ENCODE results near the gene XAGE5.
"Not testable (repeated sequence)": the region's sequence is repeated elsewhere in the genome, so short reads cannot be mapped to it uniquely, and the experiment has no call there.

The XAGE5 gene

GRCh38 chrX:52830551-52830950 lies 19.5 kb downstream of the XAGE5 start:
- TF ChIP-seq ZNF274 (IDR thresholded peaks at IDR 0.05; ENCODE audit: low read depth, low read length) (no peak), YY1 (IDR thresholded peaks at IDR 0.05; ENCODE audit: insufficient read depth, insufficient read length) (no peak), SUZ12 (IDR thresholded peaks at IDR 0.05; ENCODE audit: extremely low read depth, insufficient read depth, insufficient read length) (no peak)

DNA sequence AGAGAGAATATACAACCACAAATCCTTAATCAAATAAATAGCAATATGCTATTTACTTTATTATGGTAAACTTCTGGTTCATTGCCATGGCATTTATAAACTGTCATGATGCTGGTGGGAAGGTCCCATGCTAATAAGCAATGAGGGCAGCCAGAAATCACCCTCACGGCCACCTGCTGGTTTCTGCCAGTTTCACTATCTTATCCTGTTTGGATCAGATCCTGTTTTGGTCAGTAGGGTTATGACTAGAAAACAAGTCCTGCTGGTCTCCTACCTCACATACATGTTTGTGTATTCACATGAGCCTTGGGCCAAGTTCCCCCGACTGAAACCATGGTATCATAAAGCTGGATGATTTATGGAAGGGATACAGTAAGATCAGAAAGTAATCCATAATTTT lies 28.1 kb downstream of the XAGE5 start:
- no peaks in the 10 kb centered on the region for H3K36me3 ChIP-seq (ENCODE audit: insufficient read depth, insufficient read length, low read length)
- H3K27me3 ChIP-seq (ENCODE audit: insufficient read depth, insufficient read length), result no peaks in the 10 kb centered on the region
- no peak for DNase-seq (ENCODE audit: low read depth, low spot score)
- TF ChIP-seq YY1 (IDR thresholded peaks at IDR 0.05; ENCODE audit: insufficient read depth, insufficient read length) (no peak), ZNF274 (IDR thresholded peaks at IDR 0.05; ENCODE audit: low read depth, low read length) (no peak), SUZ12 (IDR thresholded peaks at IDR 0.05; ENCODE audit: extremely low read depth, insufficient read depth, insufficient read length) (no peak)
- H3K4me3 ChIP-seq (ENCODE audit: insufficient read length, low read depth), result no peak overlapping the region
- H3K9me3 ChIP-seq (ENCODE audit: insufficient read depth, low read length), result no peaks in the 10 kb centered on the region
- no peaks in the 10 kb centered on the region for H3K4me1 ChIP-seq (ENCODE audit: insufficient read depth, insufficient read length)
- no peak overlapping the region for H3K9ac ChIP-seq (ENCODE audit: insufficient read length, low read depth)

More at GRCh38 chrX:52830551-52830950, 19.5 kb downstream of the XAGE5 start:
- H3K9ac ChIP-seq (ENCODE audit: insufficient read length, low read depth), result no peak overlapping the region
- H3K9me3 ChIP-seq (ENCODE audit: insufficient read depth, low read length), result peaks cover 5% of the 10 kb centered on the region; the same call in 1 of the 2 replicates
- DNase-seq (ENCODE audit: low read depth, low spot score), result no peak
- H3K27me3 ChIP-seq (ENCODE audit: insufficient read depth, insufficient read length), result no peaks in the 10 kb centered on the region
- H3K36me3 ChIP-seq (ENCODE audit: insufficient read depth, insufficient read length, low read length), result no peaks in the 10 kb centered on the region
- H3K4me1 ChIP-seq (ENCODE audit: insufficient read depth, insufficient read length), result no peaks in the 10 kb centered on the region
- no peak overlapping the region for H3K4me3 ChIP-seq (ENCODE audit: insufficient read length, low read depth)

GRCh38 chrX:52843619-52844018 lies 32.5 kb downstream of the XAGE5 start:
- not testable (repeated sequence) for DNase-seq (ENCODE audit: low read depth, low spot score); H3K36me3 ChIP-seq (ENCODE audit: insufficient read depth, insufficient read length, low read length)

GRCh38 chrX:52852110-52852860 lies 41.2 kb downstream of the XAGE5 start:
- Histone ChIP-seq H3K4me3 (ENCODE audit: insufficient read length, low read depth) (no peak overlapping the region), H3K36me3 (ENCODE audit: insufficient read depth, insufficient read length, low read length) (no peaks in the 10 kb centered on the region), H3K4me1 (ENCODE audit: insufficient read depth, insufficient read length) (no peaks in the 10 kb centered on the region), H3K27me3 (ENCODE audit: insufficient read depth, insufficient read length) (no peaks in the 10 kb centered on the region), H3K9me3 (ENCODE audit: insufficient read depth, low read length) (peaks cover 10% of the 10 kb centered on the region; the same call in 1 of the 2 replicates), H3K9ac (ENCODE audit: insufficient read length, low read depth) (no peak overlapping the region)
- TF ChIP-seq YY1 (IDR thresholded peaks at IDR 0.05; ENCODE audit: insufficient read depth, insufficient read length) (no peak), SUZ12 (IDR thresholded peaks at IDR 0.05; ENCODE audit: extremely low read depth, insufficient read depth, insufficient read length) (no peak), ZNF274 (IDR thresholded peaks at IDR 0.05; ENCODE audit: low read depth, low read length) (no peak)
- no peak for DNase-seq (ENCODE audit: low read depth, low spot score)

More at GRCh38 chrX:52843619-52844018, 32.5 kb downstream of the XAGE5 start:
- not testable (repeated sequence) for H3K9me3 ChIP-seq (ENCODE audit: insufficient read depth, low read length); H3K9ac ChIP-seq (ENCODE audit: insufficient read length, low read depth); H3K4me1 ChIP-seq (ENCODE audit: insufficient read depth, insufficient read length); H3K4me3 ChIP-seq (ENCODE audit: insufficient read length, low read depth); H3K27me3 ChIP-seq (ENCODE audit: insufficient read depth, insufficient read length)

GRCh38 chrX:52856991-52857525 lies 46.0 kb downstream of the XAGE5 start:
- not testable (repeated sequence) for H3K9me3 ChIP-seq (ENCODE audit: insufficient read depth, low read length); DNase-seq (ENCODE audit: low read depth, low spot score); H3K36me3 ChIP-seq (ENCODE audit: insufficient read depth, insufficient read length, low read length); H3K27me3 ChIP-seq (ENCODE audit: insufficient read depth, insufficient read length); H3K4me1 ChIP-seq (ENCODE audit: insufficient read depth, insufficient read length); H3K4me3 ChIP-seq (ENCODE audit: insufficient read length, low read depth); H3K9ac ChIP-seq (ENCODE audit: insufficient read length, low read depth)

DNA sequence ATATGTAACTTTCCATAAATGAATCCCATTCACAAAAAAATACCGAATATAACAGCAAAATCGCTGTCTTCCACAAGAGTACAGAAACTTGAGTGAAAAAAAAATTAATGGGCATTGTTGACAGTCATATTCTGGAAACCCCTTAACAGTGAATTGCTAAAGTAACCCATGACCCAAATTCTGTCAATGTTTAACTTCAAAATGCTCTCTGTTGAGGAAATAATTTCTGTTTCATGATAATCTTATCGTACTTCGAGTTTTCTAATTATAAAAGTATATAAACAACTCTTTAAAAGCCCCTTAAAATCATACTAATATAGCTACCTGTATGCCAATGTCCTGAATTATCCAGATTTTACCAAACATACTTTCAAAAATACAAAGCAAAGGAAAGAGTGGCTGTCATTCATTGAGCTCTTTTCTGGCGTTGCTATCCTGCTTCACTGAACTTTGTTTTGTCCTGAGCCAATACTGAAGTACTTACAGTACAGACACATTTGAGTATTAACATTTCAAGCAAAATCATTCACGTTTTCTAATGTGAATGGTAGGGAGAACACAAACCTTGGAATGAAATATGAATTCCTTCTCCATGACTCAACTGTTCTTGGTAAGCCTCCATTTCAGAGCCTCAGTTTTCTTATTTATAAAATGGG lies 54.4 kb downstream of the XAGE5 start:
- Histone ChIP-seq H3K36me3 (ENCODE audit: insufficient read depth, insufficient read length, low read length) (no peaks in the 10 kb centered on the region), H3K27me3 (ENCODE audit: insufficient read depth, insufficient read length) (no peaks in the 10 kb centered on the region), H3K9me3 (ENCODE audit: insufficient read depth, low read length) (no peaks in the 10 kb centered on the region), H3K4me3 (ENCODE audit: insufficient read length, low read depth) (no peak overlapping the region), H3K4me1 (ENCODE audit: insufficient read depth, insufficient read length) (no peaks in the 10 kb centered on the region), H3K9ac (ENCODE audit: insufficient read length, low read depth) (no peak overlapping the region)
- TF ChIP-seq YY1 (IDR thresholded peaks at IDR 0.05; ENCODE audit: insufficient read depth, insufficient read length), result no peak
- no peak for TF ChIP-seq ZNF274 (IDR thresholded peaks at IDR 0.05; ENCODE audit: low read depth, low read length)
- no peak for TF ChIP-seq SUZ12 (IDR thresholded peaks at IDR 0.05; ENCODE audit: extremely low read depth, insufficient read depth, insufficient read length)
- no peak for DNase-seq (ENCODE audit: low read depth, low spot score)
